ENCODE measurements around the gene PIGB. TPM values are rescaled to one million over a fixed set of nuclear protein-coding genes. Genes with fewer than 3 reads are reported as not detected.
"Not testable (repeated sequence)": the region's sequence is repeated elsewhere in the genome, so short reads cannot be mapped to it uniquely, and the experiment has no call there.

The PIGB gene
- total RNA-seq, 1 donor from 2014 or later: 16.2 TPM

DNA sequence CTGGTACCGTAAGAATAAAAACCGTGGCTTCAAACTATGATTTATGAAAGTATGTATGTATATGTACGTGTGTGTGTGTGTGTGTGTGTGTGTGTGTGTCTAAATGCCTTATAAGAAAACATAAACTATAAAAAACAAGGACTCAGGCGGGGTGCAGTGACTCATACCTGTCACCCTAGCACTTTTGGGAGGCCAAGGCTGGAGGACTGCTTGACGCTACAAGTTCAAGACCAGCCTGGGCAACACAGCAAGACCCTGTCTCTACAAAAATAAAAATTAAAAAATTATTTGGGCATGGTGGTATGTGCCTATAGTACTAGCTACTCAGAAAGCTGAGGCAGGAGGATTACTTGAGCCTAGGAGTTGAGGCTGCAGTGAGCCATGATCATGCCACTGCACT is 60.1 kb downstream of the PIGB start:
- DNase-seq (ENCODE audit: low read depth): no peak

DNA sequence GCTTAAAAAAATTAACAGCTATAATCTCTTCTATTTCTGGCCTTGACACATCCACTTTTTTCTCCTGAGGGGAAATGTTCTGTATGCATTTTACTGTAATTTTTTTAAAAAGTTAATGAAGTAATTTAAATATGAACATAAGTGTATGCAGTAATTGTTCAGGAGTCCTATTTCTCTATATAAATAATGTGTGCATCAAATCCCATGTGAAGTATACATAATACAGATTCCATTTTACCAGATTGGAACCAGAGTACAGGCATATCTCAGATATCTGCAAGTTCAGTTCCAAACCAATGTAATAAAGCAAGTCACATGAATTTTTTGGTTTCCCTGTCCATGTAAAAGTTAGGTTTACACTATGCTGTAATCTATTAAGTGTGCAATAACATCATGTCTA is 62.6 kb downstream of the PIGB start:
- DNase-seq (ENCODE audit: low read depth): no peak

- no peak for DNase-seq (ENCODE audit: low read depth)
Measured at GRCh38 chr15:55383687-55384086, 64.7 kb downstream of the PIGB start.

DNA sequence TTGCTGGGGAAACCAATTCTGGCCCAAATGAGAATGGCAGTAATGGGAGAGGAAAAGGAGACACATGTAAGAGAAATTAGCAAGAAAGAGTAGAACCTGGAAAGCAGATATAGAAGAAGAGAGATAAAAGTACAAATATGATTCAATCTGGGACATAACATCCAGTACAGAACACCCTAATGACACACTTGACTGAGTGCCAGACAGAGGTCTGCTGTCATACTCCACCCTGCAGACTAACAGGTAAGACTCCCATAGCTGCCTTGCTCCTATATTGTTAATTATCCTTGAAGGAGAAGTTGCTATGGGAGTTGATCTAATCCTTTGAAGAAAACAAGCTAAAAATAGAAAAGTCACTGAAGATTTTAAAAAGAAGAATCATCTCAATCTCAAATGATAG is 68.0 kb downstream of the PIGB start:
- no peak for DNase-seq (ENCODE audit: low read depth)

GRCh38 chr15:55389264-55389607 is 70.2 kb downstream of the PIGB start:
- DNase-seq (ENCODE audit: low read depth): no peak

DNA sequence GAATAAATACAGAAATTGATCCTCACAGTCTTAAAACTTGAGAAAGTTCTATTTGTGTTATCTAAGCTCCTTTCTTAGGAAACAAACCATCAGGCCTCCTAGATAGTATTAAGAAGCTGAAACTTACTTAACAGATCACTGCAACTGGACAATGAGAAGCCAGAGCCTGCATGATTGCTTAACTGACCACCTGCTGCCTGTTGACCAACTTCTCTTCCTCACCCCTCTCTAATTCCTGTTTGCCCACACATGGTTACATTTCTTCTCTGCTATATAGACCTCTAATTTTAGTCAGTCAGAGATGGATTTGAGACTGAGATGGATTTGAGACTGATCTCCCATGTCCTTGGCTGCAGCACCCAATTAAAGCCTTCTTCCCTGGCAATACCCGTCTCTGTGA is 75.7 kb downstream of the PIGB start:
- DNase-seq (ENCODE audit: low read depth): peak; percentile 71

DNA sequence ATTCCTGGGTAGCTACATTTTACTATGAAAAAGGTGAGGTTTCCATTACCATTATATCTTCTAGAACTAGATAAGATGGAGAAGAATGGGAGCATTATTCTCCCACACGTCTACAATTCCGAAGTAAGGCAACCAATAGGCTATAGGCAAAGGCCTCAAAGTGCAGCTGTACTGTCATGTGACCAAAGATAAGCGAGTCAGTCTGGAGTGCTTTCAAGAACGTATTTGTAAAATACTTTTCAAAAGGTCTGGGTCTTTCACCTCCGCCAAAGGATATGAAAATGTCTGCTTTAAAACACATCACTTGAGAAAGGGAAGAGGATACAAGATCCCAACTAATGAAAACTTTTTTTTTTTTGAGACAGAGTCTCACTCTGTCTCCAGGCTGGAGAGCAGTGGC is 79.2 kb downstream of the PIGB start:
- no peak for DNase-seq (ENCODE audit: low read depth)

GRCh38 chr15:55400050-55400449 is 81.0 kb downstream of the PIGB start:
- not testable (repeated sequence) for DNase-seq (ENCODE audit: low read depth)

DNA sequence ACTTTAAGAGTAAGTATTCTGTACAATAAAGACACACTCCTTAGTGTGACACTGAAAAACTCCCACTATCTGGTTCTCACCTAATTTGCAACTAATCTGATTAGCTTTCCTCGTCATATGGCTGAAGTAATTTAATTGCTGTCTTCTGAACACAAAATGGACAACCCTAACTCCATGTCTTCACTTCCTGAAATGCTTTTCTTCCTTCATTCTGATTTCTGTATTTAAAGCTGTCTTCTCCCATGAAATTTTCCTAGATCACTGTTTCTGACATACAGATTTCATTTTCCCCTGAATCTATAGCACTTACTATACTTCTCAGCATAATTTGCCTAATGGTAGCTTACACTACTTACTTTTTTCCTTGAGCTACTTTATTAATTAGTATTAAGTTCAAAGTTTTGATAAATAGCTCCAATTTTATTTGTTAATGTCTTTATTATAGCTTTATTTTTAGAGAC is 82.8 kb downstream of the PIGB start:
- DNase-seq (ENCODE audit: low read depth): no peak

- DNase-seq (ENCODE audit: low read depth): no peak
Measured at GRCh38 chr15:55402707-55403106, 83.7 kb downstream of the PIGB start.

DNA sequence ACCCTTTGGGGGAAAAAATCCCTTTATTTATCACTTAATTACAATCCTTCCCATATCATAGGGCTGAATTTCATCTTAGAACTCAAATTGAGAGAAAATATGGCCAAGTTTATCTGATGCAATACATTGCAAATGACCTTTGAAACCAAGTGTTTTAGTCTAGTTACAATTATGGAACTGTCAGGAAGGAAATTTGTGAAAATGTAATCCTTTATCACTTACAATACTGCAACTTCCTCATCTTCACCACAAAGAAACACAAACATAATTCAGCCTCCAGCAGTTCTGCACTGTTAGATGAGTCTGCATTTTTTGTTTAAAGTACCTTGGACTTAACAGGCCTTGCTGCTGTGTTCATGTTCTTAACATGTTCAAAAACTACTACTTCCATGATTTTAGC is 84.5 kb downstream of the PIGB start:
- DNase-seq (ENCODE audit: low read depth): peak; percentile 28

Other genes with a start within 250 kb of the PIGB start
- 77.5 and 147 TPM in 2 replicates for gene RSL24D1, start 122.3 kb upstream of the PIGB start, total RNA-seq
- 6.9 and 25.7 TPM in 2 replicates for gene RAB27A, start 29.4 kb upstream of the PIGB start, total RNA-seq
- 11.4 and 16.0 TPM in 2 replicates for gene PIGBOS1, start 99 bp upstream of the PIGB start, total RNA-seq
- gene CCPG1, start 89.1 kb downstream of the PIGB start, total RNA-seq: 41.8 and 119 TPM in 2 replicates
- 2.6 and 2.8 TPM in 2 replicates for gene PIERCE2, start 89.3 kb downstream of the PIGB start, total RNA-seq
- 4.3 and 9.7 TPM in 2 replicates for gene DNAAF4, start 189.0 kb downstream of the PIGB start, total RNA-seq

Measured in renal cortical epithelial cell (primary cell).